Mesendoderm (in vitro differentiated cells): ENCODE data around the gene RALGAPA1. TPM values are rescaled to one million over a fixed set of nuclear protein-coding genes. Genes with fewer than 3 reads are reported as not detected.

ENCODE experiments used
- small RNA-seq: library from polyadenylated mRNA; stranded (forward); fragments of <200 nt; extraction: miRNeasy Mini kit (QIAGEN cat#:217004); gene quantifications from one replicate; pipeline ENCODE3, GENCODE V24; 2013; ENCODE audit not compliant: insufficient read depth

Gene RALGAPA1

Small RNAs within 50 kb of the gene (small RNA-seq; reads per million reads assigned to genes)
- gene RF00322: not detected
